ENCODE data around the gene GOPC. TPM values are rescaled to one million over a fixed set of nuclear protein-coding genes. Genes with fewer than 3 reads are reported as not detected.

The GOPC gene
- total and polyA plus RNA-seq, 7 donors: 8.7 to 18.2 (median 14.9) TPM

DNA sequence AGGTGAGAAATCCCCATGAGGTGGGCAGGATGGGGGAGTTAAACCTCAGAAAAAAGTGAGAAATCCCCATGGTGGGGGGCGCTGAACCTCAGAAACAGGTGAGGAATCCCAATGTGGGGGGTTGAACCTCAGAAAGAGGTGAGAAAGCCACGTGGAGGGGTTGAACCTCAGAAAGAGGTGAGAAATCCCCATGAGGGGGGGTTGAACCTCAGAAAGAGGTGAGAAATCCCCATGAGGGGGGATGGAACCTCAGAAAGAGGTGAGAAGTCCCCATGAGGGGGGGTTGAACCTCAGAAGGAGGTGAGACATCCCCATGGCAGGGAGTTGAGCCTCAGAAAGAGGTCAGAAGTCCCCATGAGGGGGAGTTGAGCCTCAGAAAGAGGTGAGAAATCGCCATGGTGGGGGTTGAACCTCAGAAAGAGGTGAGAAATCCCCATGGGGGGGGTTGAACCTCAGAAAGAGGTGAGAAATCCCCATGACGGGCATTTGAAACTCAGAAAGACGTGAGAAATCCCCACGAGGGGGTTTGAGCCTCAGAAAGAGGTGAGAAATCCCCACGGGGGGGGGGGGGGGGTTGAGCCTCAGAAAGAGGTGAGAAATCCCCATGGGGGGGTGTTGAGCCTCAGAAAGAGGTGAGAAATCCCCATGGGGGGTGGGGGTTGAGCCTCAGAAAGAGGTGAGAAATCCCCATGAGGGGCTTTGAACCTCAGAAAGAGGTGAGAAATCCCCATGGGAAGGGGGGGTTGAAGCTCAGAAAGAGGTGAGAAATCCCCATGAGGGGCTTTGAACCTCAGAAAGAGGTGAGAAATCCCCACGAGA is 14.3 kb upstream of the GOPC start:
- no peaks in the 10 kb centered on the region for H3K4me1 ChIP-seq
- no peak overlapping the region for H3K27ac ChIP-seq
- H3K4me3 ChIP-seq: no peak overlapping the region
- no peaks in the 10 kb centered on the region for H3K9me3 ChIP-seq
- TF ChIP-seq CTCF (IDR thresholded peaks at IDR 0.05): no peak
- DNase-seq (no peak), ATAC-seq (no peak)
- no peaks in the 10 kb centered on the region for H3K27me3 ChIP-seq (ENCODE audit: insufficient read depth in 3 of 3, low read length in 2 of 3)
- intact Hi-C loops (cut with DNase I): no loop called here
- WGBS, 3 donors: 83 to 90% (median 85%) methylated on average over 7 to 8 of the region's 8 CpGs
- no peaks in the 10 kb centered on the region for H3K36me3 ChIP-seq (ENCODE audit: insufficient read depth in 1 of 2, low read depth in 1 of 2)

DNA sequence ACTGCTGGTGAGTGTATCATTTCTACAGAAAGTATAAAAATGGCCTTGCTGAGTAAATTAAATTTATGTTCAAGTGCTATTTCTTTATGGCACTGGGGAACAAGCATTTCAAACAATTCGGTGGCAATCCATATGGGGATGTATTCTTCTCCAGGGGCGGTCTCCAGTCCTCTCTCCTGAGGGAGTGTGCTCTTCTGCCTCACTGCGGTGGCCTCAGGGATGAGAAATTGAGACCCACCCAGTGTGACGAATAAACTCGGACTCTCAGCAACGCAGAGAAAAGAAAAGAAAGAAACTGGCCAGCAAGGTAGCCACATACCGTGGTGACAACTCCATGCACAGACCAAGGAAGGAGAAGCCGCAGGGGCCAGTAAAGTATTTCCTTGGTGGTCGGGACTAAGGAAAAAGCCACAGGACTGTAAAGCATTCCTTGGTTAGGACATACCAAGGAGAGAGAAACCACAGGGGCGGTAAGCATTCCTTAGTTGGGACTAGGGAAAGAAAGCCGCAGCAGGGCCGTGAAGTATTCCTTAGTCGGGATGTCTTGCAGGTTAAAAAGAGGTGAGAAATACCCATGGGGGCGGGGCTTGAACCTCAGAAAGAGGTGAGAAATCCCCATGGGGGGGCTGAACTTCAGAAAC is 13.6 kb upstream of the GOPC start:
- Histone ChIP-seq H3K36me3 (ENCODE audit: insufficient read depth in 1 of 2, low read depth in 1 of 2) (no peaks in the 10 kb centered on the region), H3K4me3 (no peak overlapping the region), H3K4me1 (no peaks in the 10 kb centered on the region), H3K27ac (no peak overlapping the region), H3K9me3 (no peaks in the 10 kb centered on the region), H3K27me3 (ENCODE audit: insufficient read depth in 3 of 3, low read length in 2 of 3) (no peaks in the 10 kb centered on the region)
- 84 to 93% (median 89%) methylated on average over 14 of the region's 14 CpGs for WGBS, 3 donors
- intact Hi-C loops (cut with DNase I): no loop called here
- no peak for ATAC-seq
- DNase-seq: no peak
- no peak for TF ChIP-seq CTCF (IDR thresholded peaks at IDR 0.05)

DNA sequence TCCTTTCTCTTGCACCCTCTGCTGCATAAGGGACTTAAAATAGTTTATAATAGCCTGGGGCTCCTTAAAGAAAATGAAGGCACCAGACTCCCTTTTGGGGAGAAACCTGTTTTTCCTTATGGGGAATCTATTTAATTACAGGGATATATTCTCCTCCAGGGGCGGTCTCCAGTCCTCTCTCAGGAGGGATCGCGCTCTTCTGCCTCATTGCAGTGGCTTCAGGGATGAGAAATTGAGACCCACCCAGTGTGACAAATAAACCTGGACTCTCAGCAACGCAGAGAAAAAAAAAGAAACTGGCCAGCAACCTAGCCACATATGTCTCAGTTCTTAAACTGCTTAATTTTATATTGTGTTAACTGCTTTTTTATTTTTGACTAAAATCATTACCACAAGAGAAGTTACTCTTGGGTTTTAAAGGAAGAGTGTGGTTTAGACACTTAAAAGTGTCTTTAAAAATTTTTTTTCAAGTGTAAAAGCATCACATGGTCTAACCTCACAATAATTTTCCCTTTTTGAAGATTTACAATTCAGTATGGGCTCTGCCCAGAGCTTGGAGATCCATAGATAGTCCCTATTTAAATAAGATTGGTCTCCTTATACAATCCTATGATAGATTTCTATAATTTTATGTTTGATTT is 11.7 kb upstream of the GOPC start:
- no peak for TF ChIP-seq CTCF (IDR thresholded peaks at IDR 0.05)
- Histone ChIP-seq H3K27ac (no peak overlapping the region), H3K27me3 (ENCODE audit: insufficient read depth in 3 of 3, low read length in 2 of 3) (no peaks in the 10 kb centered on the region), H3K4me1 (no peaks in the 10 kb centered on the region), H3K9me3 (no peaks in the 10 kb centered on the region), H3K36me3 (ENCODE audit: insufficient read depth in 1 of 2, low read depth in 1 of 2) (no peaks in the 10 kb centered on the region), H3K4me3 (no peak overlapping the region)
- ATAC-seq (no peak), DNase-seq (no peak)
- intact Hi-C loops (cut with DNase I): no loop called here
- WGBS, 3 donors: 65 to 69% (median 68%) methylated on average over 4 of the region's 4 CpGs

GRCh38 chr6:117607511-117607910 is 5.2 kb upstream of the GOPC start:
- no peaks in the 10 kb centered on the region for H3K27me3 ChIP-seq (ENCODE audit: insufficient read depth in 3 of 3, low read length in 2 of 3)
- H3K27ac ChIP-seq: no peak overlapping the region
- H3K9me3 ChIP-seq: no peaks in the 10 kb centered on the region
- DNase-seq: no peak
- H3K36me3 ChIP-seq (ENCODE audit: insufficient read depth in 1 of 2, low read depth in 1 of 2): no peaks in the 10 kb centered on the region
- H3K4me1 ChIP-seq: peaks cover 6% of the 10 kb centered on the region
- no peak for ATAC-seq
- WGBS, 3 donors: 81 to 88% (median 82%) methylated on average over 3 of the region's 3 CpGs
- intact Hi-C loops (cut with DNase I): loop anchor here (2.0 to 10.0 kb wide), 3 partner anchors 155 to 643 kb away; no protein-coding TSS in a partner anchor
- no peak overlapping the region for H3K4me3 ChIP-seq
- no peak for TF ChIP-seq CTCF (IDR thresholded peaks at IDR 0.05)

All from psoas muscle (tissue), 8 donors.